Dermis blood vessel endothelial cell (primary cell): Measurements from ENCODE around the gene ZNF664. TPM values are rescaled to one million over a fixed set of nuclear protein-coding genes. Genes with fewer than 3 reads are reported as not detected.
"Not testable (repeated sequence)": the region's sequence is repeated elsewhere in the genome, so short reads cannot be mapped to it uniquely, and the experiment has no call there.

Experiments used
- DNase-seq: peaks from one replicate; pipeline ENCODE4 v3.0.0; 2010
- total RNA-seq: library from RNA; depleted of rRNA; stranded (reverse); fragments of >200 nt; gene quantifications from 2 replicates; pipeline ENCODE4 v1.2.3, GENCODE V29; 2014

ZNF664 gene
- total RNA-seq, 1 donor from 2014 or later = 51.1 TPM

- DNase-seq = no peak
These were observed 31.3 kb upstream of the ZNF664 start for GRCh38 chr12:123941624-123942237.

GRCh38 chr12:123942238-123942653 is 30.8 kb upstream of the ZNF664 start:
- peak; percentile 37 for DNase-seq

GRCh38 chr12:123942911-123943648 is 29.9 kb upstream of the ZNF664 start:
- no peak for DNase-seq

GRCh38 chr12:123943816-123944215 is 29.2 kb upstream of the ZNF664 start:
- no peak for DNase-seq

GRCh38 chr12:123944696-123945095 is 28.3 kb upstream of the ZNF664 start:
- DNase-seq = no peak

GRCh38 chr12:123945287-123946151 is 27.5 kb upstream of the ZNF664 start:
- no peak for DNase-seq

GRCh38 chr12:123946152-123946515 is 26.9 kb upstream of the ZNF664 start:
- no peak for DNase-seq

GRCh38 chr12:123946516-123947505 is 26.2 kb upstream of the ZNF664 start:
- DNase-seq = not testable (repeated sequence)

GRCh38 chr12:123947531-123947930 is 25.5 kb upstream of the ZNF664 start:
- not testable (repeated sequence) for DNase-seq

GRCh38 chr12:123948401-123948795 is 24.6 kb upstream of the ZNF664 start:
- no peak for DNase-seq

- no peak for DNase-seq
These were observed 23.9 kb upstream of the ZNF664 start for GRCh38 chr12:123948796-123949769.

GRCh38 chr12:123949770-123950165 is 23.2 kb upstream of the ZNF664 start:
- DNase-seq = no peak

GRCh38 chr12:123950476-123951349 is 22.3 kb upstream of the ZNF664 start:
- no peak for DNase-seq

GRCh38 chr12:123951467-123951866 is 21.5 kb upstream of the ZNF664 start:
- DNase-seq = no peak

GRCh38 chr12:123952037-123952436 is 21.0 kb upstream of the ZNF664 start:
- peak; percentile 29 for DNase-seq

GRCh38 chr12:123954647-123955350 is 18.2 kb upstream of the ZNF664 start:
- no peak for DNase-seq

GRCh38 chr12:123956249-123956648 is 16.8 kb upstream of the ZNF664 start:
- DNase-seq = no peak

- no peak for DNase-seq
These were observed 15.8 kb upstream of the ZNF664 start for GRCh38 chr12:123957196-123957595.

GRCh38 chr12:123958462-123958861 is 14.6 kb upstream of the ZNF664 start:
- no peak for DNase-seq
